Activated effector memory CD4-positive, alpha-beta T cell treated with anti-CD3 and anti-CD28 coated beads, Interleukin-2, amount 50 U/mL, for 16 hours (primary cell): ENCODE results near the gene SCN9A.
"Not testable (repeated sequence)": the region's sequence is repeated elsewhere in the genome, so short reads cannot be mapped to it uniquely, and the experiment has no call there.

Experiments used
- DNase-seq: peaks from one replicate; pipeline ENCODE4 v3.0.0-alpha.2; 2020

SCN9A gene

DNA sequence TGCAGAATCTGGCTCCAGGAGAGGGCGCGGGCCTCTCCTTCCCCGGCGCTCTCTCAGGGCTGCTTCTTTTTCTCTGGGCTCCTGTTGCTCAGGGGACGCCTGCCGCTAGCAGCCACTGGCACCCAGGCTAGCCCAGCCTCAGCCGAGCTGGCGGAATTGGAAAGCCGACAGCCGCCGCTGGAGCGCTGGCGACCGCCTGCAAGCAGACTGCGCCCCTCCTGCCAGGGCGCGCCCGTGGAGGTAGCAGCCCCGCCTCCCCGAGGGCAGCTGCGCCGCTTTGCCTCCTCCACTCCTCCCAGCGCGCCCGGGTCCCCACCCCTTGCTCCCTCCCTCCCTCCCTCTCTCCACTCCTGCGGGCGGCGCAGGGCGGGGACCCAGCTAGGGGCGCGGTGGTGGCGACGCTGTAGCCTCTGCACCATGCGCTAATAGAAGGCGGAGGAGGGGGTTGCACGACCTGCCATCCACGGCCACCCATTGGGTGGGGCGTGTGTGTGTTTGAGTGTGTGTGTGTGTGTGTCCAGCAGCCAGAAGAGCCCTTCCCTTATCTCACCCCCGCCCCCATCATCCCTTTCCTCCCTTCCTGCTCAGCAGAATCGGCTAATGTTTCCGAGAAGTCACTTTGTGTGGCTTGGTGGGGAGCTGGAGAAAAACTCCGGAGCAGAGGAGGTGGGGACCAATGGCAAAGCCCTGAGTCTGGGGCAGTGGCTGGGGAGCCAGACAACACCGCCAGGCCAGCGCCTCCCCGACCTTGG lies at the start of gene SCN9A:
Gene SCN9A (minus strand): TSS at position 209 of the 752 bp plus-strand sequence. CDS start 64,188 bp downstream, outside the sequence.
- no peak for DNase-seq

DNA sequence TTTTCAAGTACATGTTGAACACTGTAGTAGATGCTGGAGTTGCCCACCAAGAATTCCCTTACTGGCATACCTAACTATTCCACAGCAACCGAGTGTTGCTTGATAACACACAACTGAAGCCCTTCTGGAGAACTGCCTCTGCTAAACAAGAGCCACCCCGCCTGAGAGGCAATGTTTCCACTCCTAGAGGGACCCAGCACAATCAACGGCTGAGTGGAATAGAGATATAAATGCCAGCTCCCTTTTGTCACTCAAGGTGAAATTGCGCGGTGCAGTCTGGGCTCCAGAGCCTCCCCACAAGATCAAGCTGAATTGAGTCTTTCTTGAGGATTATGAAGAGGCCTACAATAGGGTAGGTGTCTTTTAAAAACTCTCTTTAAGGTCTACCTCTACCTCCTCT lies 49.1 kb upstream of the SCN9A start:
- DNase-seq: no peak

- no peak for DNase-seq
Measured at GRCh38 chr2:166419616-166419934, 43.8 kb upstream of the SCN9A start.

DNA sequence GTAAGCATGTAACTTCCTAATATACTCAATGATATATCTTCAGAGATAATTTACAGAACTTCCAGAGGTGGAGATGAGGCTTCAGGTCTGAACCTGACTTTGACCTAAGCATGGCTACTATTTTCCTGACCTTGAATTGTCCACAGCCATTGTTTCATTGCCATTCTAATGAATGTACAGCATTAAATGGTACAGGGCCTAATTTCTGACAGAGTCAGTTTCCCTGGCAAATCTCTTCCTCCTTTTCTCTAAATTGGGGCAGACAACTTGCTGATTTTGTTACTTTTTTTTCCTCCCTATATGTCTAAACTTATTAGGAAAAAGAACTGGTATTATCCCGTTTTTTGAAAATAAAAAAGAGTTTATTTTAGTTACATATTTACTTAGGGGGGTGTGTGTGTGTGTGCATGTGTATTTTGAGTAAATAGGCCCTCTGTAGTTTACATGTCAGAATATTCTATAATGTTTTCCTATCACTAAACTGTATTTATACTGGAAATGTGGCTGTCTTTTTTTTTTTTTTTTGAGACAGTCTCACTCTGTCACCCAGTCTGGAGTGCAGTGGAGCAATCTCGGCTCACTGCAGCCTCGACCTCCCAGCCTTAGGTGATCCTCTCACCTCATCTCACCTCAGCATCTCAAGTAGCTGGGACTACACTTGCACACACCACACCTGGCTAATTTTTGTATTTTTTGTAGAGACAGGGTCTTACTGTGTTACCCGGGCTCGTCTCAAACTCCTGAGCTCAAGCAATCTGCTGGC lies 43.3 kb upstream of the SCN9A start:
- no peak for DNase-seq

GRCh38 chr2:166417669-166418068 lies 41.9 kb upstream of the SCN9A start:
- DNase-seq: no peak

DNA sequence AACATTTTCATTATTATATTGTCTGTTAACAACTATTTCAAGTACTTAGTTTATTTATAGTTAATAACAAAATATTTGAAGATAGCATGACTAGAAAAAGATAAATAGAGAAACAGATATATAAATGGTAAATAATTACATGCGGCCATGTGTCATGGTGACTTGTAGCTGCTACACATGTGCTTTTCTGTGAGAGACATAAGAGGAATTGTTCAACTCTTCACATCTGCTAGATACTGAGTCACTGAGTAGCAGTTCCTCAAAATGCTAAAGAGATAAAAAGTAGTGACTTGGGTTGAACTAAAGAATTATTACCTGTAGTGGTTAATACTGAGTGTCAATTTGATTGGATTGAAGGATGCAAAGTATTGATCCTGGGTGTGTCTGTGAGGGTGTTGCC lies 37.5 kb upstream of the SCN9A start:
- no peak for DNase-seq

DNA sequence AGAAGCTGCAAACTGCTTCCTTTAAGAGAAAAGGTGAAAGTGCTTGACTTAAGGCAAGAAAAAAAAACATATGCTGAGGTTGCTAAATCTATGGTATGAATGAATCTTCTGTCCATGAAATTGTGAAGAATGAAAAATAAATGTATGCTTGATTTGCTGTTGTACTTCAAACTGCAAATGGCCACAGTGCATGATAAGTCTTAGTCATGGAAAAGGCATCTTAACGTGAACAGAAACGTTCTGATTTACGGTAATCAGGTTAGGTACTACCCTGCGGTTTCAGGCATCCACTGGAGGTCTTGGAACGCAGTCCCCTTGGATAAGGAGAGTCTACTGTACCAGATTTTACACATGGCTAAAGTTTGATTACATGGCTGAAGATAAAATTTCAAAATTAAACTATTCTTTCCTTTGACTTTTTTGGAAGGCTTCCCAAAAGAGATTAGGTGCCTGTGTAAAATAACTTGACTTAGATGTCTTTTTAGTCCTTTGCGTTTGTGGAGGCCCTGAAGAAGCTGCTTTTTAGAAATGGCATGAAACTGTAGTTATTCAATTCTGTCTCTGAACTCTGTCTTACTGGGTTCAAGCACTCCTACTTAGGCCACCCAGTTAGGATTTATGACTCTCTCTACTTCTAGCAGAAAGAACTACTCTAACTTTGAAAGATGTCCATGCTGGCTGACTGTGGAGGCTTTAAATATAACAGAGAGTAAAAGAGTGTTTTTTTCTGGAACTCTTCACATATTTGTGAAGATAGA lies 35.9 kb upstream of the SCN9A start:
- DNase-seq: no peak

GRCh38 chr2:166410828-166411472 lies 35.2 kb upstream of the SCN9A start:
- DNase-seq: no peak

- DNase-seq: not testable (repeated sequence)
Measured at GRCh38 chr2:166407746-166408145, 32.0 kb upstream of the SCN9A start.

DNA sequence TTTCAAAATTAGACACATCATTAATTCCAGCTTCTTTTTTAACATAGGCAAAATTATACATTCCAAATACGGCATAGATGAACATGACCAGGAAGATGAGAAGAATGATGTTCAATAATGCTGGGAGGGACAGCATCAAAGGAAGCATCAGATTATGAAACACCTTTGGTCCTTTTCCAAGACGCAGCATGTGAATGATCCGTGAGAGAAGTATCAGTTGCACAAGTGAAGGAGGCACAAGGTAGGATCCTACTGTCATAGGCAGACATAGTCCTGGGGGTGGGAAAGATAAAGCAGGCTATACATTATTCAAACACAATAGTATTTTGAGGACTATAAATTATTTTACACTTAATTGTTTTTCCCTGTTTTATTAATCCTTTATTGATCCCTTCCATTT lies 30.6 kb upstream of the SCN9A start:
- no peak for DNase-seq

GRCh38 chr2:166405569-166405926 lies 29.8 kb upstream of the SCN9A start:
- DNase-seq: no peak

DNA sequence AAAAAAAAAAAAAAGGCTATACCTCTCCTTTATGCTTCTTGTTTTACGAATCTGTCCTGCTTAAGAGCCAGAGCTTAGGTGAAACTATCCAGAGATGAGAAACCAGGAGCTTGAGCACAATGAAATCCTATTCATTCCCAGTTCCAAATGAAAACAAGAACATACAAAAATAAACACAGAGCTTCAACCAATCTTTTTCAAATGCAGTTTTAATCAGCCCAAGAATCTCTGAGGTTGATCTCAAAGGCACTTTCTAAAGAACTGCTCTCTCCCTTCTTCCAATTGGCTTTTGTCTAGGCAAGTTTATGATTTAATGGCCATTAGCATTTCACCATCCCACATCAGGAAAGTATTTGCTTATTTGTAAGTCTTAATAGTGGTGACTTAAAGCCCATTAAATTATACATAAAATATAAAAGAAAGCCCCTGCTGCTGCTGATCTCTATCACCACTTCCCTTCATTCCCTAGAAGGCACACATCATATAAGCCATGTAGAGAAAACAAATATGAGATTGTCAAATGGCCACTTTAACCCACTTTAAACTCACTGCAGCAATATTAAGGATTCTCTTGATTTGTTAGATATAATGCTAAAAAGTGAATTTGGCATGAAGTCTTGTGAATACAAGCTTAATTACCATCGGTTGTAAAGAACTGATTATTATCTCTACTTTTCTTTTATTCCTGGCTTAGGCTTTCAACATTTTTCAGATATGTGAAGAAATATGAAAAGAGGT lies 29.3 kb upstream of the SCN9A start:
- no peak for DNase-seq

DNA sequence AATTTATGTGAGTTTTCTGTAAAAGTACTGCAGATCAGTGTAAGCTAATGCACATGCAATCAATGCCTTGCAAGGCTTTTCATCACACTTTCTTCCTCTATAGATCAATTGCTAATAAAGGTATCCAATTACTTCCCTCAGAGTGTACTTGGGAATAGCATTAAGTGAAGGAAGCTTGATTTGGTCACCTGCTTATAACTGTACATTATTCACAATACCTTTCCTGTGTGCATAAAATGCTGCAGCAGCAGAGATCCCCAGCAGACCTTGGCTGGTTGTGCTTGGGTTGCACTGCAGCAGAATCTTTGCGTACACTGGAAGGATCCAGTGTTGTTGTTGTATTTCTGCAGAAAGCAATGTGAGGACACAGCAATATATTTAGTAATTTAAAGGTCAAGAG lies 18.5 kb upstream of the SCN9A start:
- DNase-seq: no peak

- no peak for DNase-seq
Measured at GRCh38 chr2:166393008-166393407, 17.3 kb upstream of the SCN9A start.

DNA sequence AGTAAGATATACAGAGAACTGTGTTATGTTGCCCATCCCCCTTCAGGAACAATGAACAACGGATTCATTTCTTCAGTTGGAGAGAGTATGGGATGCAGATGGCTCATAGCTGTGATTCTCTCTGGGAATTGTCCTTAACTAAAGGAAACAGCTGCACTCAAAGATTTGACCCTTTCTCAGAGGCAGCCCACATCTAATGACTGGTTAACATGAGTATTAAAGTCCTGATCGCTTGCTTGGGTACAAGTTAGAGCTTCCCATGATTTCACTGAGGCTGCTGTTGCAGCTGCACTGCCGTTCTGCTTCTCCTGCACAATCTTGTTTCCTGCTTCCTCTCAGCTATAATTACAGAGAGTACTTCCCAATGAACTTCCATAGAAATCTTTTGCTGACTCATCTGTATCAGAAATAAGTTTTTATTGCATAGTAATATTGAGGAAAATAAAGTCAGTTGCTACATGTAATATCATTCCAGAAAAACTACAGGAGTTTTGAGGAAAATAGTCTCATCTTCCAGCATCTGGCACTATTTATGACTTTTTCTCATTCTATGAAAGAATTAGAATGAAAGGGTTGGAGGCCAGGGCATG lies 12.8 kb upstream of the SCN9A start:
- DNase-seq: no peak

DNA sequence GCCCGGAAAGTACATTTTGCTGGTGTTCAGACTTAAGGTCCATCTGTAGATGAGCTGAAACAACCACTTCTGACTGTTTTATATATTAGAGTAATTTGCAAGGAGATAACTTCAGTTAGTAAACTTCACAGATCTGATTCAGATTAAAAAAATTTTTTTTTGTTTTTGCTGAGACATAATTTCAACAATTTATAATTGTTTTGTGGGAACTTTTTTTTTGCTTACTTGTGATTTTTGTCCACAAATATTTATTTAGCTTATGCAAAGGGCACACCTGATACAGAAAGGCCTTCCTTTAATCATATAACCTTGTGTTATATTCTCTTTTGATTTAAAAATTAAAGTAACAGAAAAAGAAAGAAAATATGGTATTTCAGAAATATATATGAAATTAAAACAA lies 9.6 kb upstream of the SCN9A start:
- no peak for DNase-seq

- DNase-seq: no peak
Measured at GRCh38 chr2:166384774-166385173, 9.0 kb upstream of the SCN9A start.

DNA sequence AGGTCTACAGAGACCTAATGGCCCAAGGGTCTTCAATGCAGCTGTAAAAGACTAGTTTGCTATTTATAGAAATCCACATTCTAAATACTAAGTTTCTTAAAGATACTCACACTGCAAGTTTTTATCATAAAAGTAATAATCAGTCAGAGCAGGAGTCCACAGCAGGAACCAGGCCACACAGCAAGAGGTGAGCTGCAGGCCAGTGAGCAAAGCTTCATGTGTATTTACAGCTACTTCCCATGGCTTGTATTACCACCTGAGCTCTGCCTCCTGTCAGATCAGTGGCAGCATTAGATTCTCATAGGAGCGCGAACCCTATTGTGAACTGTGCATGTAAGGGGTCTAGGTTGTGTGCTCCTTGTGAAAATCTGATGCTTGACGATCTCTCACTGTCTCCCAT lies 6.7 kb upstream of the SCN9A start:
- no peak for DNase-seq

DNA sequence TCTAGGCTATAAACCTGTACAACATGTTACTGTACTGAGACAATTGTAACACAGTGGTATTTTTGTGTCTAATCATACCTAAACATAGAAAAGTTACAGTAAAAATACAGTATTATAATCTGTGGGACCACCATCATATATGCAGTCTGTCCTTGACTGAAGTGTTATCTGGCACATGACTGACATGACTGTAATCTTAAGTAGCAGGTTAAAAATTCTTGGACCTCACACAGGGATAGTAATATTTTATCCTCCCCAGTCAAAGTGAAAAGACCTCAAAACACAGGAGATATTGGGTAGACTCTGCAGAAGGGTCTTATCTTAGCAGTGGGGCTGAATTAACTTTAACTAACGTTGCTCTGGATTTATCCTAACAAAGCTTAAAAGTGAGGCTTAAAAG lies 4.9 kb upstream of the SCN9A start:
- DNase-seq: no peak

DNA sequence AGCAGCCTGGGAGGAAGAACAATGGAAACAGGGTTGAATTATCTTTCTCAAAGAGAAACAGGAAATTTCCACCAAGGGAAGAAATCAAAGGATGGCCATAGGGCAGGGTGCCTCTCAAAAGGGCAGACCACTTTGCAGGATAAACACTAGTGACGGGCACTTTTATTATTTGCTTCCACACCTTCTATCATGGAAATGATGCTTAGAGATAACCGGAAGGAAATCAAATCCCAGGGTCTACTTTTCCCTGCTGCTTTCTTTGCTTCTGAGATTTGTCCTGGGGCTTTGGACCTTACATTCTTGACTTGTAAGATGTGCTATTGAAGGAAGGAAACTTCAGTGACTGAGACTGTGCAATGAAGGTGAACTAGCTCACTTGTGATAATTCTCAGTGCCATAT lies 1.1 kb upstream of the SCN9A start:
- DNase-seq: no peak

GRCh38 chr2:166376488-166376828 lies 714 bp upstream of the SCN9A start:
- DNase-seq: no peak

DNA sequence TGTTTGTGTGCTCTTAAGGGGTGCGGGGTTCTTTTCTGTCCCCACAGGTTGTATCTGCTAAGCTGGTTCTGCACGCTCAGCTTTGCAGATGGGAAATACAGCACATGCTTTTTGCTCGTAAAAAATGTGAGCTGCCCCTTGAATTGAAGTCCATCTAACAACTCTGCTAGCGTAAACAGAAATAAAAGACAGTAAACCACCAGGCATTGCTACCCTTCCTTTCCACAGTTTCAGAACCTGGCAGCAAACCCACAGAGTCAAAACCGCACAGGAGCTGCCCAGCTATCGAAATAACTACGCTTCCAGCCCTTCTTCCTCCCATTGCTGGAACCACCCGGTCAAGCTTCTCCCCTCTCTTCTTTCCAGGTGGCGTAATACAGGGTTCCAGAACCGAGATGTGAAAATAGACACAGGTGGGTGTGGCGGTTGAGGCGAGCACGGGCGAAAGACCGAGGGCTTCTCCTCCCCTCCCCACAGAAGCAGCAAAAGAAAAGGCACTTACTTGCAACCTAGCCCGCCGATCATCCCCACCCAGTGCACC lies 479 bp downstream of the SCN9A start:
- DNase-seq: no peak
